Embryonic facial prominence (tissue), 1 donor: ENCODE results near the gene PCSK5.

ENCODE experiments used
- DNase-seq: peaks from one replicate; pipeline ENCODE4 v3.0.0-alpha.2; 2016; ENCODE audit errors: extremely low spot score

PCSK5 gene

DNA sequence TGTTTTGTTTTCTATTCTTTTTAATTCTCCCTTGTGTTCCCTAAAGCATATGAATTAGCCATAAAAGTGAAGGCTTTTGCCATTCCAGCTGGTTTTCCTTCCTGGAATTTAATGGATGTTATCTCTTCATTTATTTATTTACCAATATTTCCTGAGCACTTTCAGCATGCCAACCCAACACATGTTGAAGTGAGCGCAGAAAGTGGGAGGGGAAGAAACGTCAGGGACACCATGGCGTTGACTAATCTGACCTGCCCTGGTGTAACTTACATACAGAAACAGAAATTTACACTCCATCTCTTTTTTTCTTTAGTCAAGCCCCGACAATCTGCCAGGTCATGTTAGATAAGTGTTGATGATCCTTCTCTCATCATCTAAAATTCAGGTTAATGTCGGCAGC, 247.5 kb downstream of the PCSK5 start:
- DNase-seq = no peak

GRCh38 chr9:76138360-76138759, 247.9 kb downstream of the PCSK5 start:
- DNase-seq = no peak

DNA sequence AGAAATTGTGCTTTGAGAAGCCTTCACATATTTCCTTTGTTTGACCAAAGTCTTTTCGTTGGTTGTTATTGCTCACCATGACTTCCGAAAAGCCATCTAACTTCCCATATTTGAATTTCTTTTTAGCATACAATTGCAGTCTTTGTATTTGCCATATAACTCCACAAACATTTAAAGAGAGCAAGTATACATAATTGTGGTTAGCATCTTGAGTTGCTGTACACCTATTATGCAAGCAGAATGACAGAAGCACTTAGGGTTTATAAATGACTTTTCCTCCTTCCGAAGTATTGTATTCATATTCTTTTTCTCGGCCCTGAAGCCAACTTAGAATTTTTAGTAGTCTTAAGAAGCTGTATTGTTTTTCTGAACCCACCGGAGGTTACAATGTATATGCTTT, 253.4 kb downstream of the PCSK5 start:
- no peak for DNase-seq

DNA sequence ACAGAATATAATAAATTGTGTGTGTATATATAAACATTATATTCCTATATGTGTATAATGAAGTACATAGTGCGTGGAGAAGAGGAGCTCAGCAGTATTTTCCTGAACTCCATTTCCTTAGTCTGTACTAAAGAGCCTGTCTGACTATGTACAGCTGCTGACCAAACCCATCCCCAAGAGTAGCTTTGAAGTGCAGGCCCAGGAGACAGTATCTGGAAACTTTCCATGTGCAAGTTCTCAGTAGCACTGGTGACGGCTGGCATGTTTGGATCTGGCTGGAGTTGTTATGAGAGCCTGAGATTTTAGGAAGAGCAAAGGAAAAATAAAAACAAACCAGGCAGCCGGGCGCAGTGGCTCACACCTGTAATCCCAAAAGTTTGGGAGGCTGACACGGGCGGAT, 259.5 kb downstream of the PCSK5 start:
- DNase-seq = no peak

GRCh38 chr9:76151267-76151666, 260.8 kb downstream of the PCSK5 start:
- no peak for DNase-seq

DNA sequence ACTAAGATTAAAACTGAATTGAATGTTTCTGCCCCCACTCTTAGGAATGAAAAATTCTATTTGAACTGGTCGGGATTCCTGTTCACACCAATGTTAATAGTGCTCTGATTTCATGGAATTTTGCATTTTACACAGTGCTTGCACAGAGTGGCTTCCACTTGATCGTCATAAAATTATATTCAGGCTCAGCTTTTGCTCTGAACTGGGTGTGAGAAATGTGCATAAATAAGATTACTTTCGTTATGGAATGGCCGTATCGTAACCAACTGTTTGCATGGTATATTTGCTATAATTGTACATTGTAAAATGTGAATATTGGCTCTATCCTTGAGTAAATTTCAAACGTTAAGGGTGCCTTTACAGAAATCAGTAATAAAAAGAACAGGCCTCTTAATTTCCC, 262.9 kb downstream of the PCSK5 start:
- DNase-seq = no peak

DNA sequence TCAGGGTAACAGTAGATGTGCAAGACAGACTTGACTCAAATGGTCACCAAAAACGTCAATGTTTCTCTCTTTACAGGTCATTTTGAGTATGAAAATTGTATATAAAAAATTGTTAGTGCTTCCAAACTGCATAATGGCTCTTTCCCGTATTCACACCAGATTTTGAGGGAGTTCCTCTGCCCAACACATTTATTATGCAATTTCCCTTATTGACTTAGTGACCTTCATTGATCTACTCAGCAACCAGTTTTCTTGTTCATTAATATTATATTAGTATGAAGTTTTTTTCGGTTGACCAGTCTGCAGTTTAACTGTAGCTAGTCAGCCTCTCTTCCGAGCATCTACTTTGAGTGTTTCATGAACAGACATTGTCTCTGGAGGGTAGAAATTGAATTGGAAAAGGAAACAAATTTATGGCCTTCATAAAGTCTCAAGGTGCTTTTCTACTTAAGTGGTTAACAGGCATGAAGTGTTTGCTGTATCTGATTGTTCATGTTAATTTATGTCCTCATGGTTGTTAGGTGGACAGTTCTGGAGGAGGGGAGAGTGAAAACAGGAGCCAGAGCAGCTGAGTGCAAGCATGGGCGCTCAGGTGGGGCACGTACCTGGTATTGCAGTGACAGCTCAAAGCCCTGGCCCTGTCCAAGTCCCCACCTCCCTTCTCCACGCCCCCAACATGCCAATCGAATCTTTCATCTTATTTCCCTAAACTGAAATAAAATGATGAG, 263.6 kb downstream of the PCSK5 start:
- no peak for DNase-seq

GRCh38 chr9:76155361-76155760, 264.9 kb downstream of the PCSK5 start:
- no peak for DNase-seq

- DNase-seq = no peak
Observed at GRCh38 chr9:76158713-76159112, 268.2 kb downstream of the PCSK5 start.

DNA sequence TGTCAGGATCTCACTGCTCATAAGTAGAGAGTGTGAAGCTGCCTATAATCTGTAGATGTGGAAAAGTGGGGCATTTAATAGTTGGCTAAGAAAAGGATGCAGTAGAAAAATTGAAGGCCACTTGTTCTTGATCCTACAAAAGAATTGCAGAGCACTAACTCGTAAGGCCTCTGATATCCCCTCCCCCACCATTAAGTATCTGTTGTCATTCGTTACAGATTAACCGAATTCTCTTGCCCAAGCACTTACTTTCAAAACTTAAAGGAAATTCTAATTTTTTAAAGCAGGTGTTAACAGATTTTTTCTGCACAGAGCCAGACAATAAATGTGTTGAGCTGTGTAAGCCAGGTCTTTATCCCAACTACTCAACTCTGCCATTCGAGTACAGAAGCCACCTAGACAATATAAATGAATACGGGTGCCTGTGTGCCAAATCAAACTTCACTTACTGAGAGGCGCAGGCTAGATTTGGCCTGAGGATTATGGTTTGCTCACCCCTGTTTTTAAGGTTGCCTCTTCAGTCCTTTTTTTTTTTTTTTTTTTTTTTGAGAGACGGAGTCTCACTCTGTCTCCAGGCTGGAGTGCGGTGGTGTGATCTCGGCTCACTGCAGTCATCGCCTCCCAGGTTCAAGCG, 268.9 kb downstream of the PCSK5 start:
- DNase-seq = no peak

DNA sequence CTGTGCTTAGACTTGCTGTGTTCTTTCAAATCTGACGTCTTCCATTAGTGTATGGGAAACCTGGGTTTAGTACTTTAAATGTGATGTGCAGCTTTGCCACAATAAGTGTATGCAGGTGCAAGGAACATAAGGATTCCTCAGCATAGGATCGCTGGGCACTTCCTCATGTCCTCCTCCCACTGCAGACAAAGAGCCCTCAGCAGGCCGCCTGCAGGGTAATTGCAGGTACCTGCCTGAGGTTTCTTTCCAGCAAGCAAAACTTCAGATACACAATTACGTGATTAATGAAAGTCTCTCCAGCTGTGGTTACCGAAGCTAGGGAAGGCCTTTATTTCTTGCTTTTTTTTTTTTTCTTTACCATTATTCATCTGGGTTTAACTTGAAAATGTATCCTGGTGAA, 270.6 kb downstream of the PCSK5 start:
- peak; percentile 25 for DNase-seq

GRCh38 chr9:76161541-76161940, 271.1 kb downstream of the PCSK5 start:
- DNase-seq = peak; percentile 78

DNA sequence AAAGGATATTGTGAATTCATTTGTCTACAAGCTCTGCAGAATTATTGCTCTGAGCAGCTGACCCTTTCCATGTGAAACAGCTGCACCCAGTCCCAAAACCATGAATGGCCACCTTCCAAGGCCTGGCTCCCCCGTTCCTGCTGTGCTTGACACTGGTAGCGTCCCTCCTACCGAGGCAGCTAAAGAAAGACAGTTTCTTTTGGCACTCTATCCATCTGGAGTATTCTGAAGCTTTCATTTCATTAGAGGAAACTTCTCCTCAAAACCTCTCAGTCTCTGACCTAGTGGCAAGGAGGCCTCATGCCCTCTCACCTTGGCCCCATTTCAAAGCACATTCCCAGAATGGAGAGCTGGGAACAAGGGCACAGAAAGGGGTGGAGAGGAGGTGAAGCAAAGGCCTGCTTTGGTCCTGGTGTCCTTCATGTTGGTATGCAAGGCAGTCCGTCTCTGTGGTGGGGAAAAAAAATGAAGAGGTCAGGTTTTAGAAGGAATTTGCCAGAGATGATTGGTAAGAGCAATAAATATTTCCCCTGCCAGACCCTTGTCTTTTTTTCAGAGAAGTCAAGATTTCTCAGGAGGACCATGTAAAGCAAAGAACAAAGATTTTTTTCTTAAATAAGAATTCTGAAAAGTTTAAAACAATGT, 271.7 kb downstream of the PCSK5 start:
- DNase-seq = no peak

DNA sequence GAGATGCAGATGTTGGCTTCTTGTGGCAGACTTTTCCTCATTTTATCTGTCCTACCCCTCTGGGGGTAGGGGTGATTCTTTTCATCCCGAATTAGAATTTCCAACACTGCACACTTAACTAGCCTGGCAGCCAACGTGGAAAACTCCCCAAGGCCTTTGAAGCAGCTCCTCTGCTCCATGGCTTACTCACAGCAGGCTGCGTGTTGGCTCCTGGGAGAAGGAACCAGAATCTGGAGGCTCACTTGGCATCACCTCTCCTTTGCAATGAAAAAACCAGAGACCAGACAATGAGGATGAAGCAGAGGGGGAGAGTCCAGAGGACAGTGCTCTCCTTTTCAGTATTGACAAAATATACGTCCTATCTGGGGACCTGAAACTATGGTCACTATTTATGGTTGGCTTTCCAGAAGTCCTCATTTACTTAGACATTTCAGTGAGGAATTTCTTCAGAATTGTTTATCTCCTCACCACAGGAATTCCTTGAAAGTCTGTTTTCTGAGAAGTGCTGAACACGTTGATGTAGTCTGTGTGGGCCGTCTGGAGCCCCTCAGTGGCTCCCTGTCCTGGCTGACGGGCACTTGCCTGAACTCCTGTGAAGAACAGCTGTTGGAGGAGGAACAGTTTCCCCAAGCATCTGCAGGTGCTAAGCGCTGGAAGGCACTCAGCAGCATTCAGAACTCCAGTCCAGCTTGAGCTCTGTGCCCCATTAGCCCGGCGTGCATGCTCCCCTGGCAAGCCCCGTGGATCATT, 272.5 kb downstream of the PCSK5 start:
- no peak for DNase-seq

DNA sequence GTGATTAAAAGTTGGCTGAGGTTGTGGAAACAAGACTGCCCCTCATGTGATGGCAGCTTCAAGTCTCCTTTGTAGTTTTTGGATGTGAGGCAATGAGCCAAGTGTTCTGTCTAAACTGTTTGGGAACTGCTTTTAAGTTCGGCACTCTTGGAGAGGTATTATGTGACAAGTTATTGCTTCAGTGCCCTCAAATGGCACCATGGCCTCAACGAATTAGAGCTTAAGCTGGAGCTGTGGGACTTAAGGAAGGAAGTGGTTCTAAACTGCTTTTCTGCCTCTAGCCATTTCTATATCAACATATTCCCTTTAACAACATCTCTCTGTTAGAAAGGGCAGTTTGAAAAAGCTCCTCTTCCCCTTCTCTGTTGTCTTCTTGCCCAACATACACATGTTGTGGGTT, 276.1 kb downstream of the PCSK5 start:
- no peak for DNase-seq

DNA sequence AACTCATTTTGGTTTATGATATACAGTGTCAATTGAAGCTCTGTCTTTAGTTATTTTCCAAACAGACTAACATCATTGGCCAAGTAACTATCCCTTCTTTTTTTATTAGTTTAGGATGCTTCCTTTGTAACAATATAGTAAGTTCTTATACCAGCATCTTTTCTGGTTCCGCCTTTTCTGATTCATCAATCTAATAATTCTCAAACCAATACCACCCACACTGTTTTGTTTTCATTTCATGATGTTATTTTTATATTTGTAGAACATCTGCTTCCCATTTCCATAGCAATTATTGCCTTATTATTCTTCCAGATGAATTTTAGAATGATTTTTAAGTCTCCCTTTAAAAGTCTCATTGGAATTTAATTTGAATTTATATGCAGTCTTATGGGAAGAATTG, 285.7 kb downstream of the PCSK5 start:
- DNase-seq = no peak

DNA sequence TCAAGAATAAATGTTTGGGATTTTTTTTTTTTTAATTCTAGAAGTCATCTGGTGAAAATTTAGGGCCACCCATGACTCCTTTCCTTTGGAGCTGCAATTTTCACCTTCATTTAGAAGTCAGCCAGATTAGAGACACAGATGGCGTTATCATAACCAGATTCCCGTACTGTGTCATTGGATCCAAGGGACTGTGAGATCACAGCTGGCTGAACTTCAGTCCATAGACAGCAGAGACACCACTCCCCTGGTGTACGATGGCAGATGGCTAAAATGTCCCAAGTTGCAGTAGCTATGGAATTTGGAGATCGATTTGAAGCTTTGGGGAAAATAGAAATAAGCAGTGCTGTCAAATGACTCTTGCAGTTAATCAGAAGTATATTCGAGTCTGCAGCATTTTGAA, 287.5 kb downstream of the PCSK5 start:
- DNase-seq = no peak

DNA sequence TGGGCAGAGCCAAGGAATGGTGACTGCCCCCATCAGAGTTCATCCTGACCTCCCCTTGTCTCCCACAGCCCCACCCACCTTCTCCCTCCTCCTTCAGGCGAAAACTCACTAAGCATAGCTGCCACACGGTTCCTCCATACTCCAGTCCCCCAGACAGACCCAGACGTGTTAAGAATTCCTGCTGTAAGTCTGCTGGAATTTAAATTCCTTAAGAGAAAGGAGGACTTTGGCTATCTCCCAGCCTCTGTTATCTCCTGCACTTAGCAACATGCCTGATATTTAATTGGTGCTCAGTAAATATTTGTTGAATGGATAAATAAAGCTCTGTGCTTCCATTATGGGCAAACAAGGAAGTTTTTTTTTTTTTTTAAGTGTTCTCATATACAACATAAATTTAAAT, 290.1 kb downstream of the PCSK5 start:
- no peak for DNase-seq

GRCh38 chr9:76181020-76181641, 290.7 kb downstream of the PCSK5 start:
- no peak for DNase-seq

GRCh38 chr9:76181781-76182180, 291.3 kb downstream of the PCSK5 start:
- no peak for DNase-seq

- no peak for DNase-seq
Observed at GRCh38 chr9:76185432-76185831, 295.0 kb downstream of the PCSK5 start.

- DNase-seq = no peak
Observed at GRCh38 chr9:76188286-76188685, 297.8 kb downstream of the PCSK5 start.
